HG03066 (cell line): ENCODE measurements around the gene CACHD1.

Source experiments
- ATAC-seq: cut with Tn5 transposase; IDR thresholded peaks from one replicate; pipeline ENCODE4 v1.9.1; 2021; ENCODE audit warnings: low read depth; ENCODE audit not compliant: unreplicated experiment

CACHD1 gene

DNA sequence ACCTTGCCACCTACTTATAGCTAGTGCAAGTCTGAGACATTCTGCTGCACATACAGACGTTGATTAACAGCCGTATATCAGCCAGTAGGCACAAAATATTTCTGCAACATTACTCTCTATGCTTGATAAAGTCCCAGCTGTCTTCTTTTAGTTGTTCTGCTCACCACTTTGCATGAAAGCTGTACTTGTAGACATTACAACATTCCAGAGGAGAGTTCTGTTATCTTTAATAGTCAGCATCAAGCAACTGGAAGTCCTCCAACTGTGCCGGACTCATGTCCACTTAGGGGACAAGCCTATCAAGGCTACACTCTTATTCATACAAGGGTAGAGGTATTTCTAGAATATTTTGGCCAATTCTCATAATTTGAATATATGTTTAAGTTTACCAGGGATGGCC, 50.0 kb downstream of the CACHD1 start:
- ATAC-seq: no peak

DNA sequence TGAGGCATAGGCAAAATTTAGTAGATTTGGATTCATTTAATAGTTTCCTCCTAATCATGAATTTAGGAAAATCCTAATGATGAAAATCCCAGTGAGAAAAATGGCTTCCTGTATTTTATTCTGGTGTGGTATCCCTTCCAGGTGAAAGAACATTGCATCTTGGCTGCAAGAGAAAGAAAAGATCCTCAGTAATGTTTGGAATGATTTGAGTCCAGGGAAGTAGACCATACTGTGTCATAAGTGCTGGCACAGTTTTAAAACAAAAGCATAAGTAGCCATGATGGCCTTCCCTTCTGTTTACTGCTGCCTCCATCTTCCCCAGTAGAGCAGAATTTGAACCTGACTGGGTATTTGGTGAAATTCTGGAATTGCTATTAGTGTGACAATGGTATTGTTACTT, 52.8 kb downstream of the CACHD1 start:
- ATAC-seq: no peak

GRCh38 chr1:64523413-64524337, 53.7 kb downstream of the CACHD1 start:
- no peak for ATAC-seq

- no peak for ATAC-seq
Measured at GRCh38 chr1:64524614-64525013, 54.7 kb downstream of the CACHD1 start.

- ATAC-seq: no peak
Measured at GRCh38 chr1:64525116-64525686, 55.3 kb downstream of the CACHD1 start.

DNA sequence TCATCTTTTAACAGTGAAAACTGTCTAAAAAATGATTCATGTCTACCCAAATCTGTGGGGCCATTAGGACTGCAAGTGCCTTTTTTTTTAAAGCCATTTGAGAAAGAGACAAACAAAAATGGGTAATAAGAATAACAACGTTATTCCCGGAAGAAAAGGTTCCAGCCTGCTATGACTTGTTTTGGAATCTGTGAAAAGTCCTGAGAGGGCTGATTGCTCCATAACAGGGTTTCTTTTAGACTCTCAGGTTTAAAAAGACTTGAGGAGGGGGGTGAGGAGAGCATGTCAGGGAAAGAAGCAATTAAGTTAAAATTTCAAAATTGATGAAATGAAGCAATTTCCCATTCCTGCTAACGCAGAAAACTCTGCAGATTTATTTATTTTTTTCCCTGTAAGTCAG, 56.4 kb downstream of the CACHD1 start:
- no peak for ATAC-seq

GRCh38 chr1:64527165-64527564, 57.2 kb downstream of the CACHD1 start:
- ATAC-seq: no peak

- no peak for ATAC-seq
Measured at GRCh38 chr1:64527786-64528185, 57.9 kb downstream of the CACHD1 start.

DNA sequence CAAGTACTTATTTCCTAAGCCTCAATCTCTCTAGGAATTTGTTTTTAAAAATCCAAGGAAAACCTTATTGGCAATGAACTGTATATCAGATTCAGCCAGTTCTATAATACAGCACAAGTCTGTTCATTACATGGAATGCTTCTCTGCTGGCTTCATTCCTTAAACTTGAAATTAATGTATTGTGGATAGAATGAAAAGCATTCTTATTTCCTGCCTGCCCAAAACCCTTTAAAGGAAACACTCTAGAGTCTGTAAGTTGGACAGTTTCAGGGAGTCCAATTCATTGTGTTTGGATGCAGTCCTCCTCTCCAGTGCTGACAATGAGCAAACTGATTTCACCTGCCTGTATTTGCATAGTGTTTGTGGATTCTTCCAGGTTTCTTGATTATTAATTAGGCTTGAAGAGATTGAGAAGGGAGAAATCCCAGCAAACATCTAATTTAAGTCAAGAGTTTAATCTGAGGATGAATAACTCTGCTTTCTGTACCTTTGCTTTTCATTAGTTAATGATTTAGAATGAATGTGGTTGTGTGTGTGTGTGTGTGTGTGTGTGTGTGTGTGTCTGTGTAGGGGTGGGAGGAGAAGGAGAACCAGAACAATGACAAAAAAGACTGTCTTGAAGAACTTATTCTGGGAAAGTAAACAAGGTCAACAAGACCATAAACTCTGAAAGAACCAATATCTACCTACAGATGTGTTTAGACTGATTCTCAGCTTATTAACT, 61.2 kb downstream of the CACHD1 start:
- no peak for ATAC-seq

DNA sequence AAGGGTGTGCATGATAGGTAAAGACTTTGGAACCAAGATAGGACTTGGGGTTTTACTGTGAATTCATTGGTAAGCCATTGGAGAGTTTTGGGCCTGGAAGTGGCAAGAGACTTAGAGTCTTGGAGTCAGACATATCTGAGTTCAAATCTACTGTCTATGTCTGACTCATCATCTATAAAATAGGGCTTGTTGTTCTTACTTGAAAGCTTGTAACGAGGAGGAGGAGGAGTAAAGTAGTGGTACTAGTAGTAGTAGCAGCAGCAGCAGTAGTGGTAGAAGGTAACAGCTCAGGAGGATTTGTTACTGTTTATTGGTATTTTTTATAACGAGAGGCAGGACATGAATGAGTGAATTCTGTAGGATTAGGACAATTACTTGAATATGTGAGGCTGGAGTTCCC, 62.7 kb downstream of the CACHD1 start:
- no peak for ATAC-seq

DNA sequence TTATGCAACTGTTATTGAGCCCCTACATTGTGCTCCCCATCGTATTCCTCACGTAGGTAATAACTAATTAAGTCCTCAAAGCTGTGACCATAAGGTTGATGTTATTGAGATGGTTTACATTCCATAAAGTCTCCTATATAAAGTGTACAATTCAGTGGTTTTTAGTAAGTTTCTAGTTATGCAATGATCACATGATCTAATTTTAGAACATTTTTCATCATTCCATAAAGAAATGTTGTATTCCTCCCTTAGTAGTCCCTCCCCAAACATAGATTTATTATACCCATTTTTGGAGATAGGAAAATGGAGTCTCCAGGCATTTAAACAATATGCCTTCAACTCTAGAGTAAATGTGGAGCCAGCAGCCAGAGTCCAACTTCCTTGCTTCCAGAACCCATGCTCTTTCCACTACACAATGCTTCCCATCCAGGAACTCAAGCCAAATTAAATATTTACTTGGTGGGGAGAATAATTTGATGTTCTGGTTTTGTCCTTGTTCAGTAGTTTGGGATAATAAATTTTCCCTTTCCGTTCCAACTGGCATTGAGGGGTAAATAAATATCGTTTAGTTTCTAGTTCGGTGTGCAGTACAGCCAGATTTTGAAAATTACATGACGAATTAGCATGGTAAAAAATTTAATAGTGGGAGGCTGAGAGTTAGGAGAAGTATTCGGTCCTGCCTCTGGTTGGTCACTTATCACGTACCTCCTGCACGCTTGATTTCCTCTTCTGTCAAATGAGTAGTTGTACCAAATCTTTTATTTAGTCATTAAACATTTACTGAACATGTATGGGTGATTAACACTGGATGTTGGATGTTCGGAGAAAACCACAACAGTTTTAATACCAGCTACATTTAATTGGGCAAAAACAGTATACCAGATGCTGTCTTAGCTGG, 66.3 kb downstream of the CACHD1 start:
- no peak for ATAC-seq

- ATAC-seq: no peak
Measured at GRCh38 chr1:64536836-64537490, 67.0 kb downstream of the CACHD1 start.

GRCh38 chr1:64537942-64538341, 68.0 kb downstream of the CACHD1 start:
- no peak for ATAC-seq

DNA sequence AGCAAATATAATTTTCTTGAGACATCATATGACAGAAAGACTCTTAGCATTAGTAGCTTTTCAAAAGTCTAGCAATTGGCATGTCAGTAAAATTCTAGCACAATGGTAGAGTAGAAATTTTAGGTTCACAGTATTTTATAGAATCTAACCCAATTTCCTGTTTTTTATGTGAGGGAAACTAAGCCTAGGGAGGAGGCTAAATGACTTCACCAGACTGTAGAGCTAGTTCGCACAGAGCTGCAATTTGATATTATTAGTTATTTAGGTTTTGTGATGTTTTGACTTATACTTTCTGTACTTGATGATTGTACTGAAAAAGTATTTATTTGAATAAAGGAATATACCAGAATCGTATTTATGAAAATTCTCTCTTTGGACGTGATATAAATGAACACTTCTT, 68.5 kb downstream of the CACHD1 start:
- no peak for ATAC-seq

DNA sequence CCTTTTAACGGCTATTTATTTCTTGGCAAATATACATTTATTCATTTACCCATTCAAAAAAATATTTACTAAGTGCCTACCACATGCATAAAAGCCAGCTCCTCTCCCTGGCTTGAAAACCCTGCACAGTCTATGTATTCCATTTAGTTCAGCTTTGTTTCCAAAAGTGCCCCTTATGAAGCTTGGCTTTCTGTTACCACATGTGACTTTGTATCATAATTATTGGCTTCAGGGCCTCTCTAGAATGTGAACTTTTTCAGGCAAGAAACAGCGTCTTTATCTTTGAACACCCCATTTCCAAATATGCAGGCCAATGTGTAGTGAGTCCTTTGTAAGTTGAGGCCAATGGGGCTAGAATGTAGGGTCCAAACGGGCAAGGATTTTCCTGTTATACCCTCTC, 69.4 kb downstream of the CACHD1 start:
- no peak for ATAC-seq

- ATAC-seq: no peak
Measured at GRCh38 chr1:64539781-64540218, 69.9 kb downstream of the CACHD1 start.

GRCh38 chr1:64540265-64540791, 70.4 kb downstream of the CACHD1 start:
- ATAC-seq: no peak

GRCh38 chr1:64542118-64542517, 72.2 kb downstream of the CACHD1 start:
- ATAC-seq: no peak

DNA sequence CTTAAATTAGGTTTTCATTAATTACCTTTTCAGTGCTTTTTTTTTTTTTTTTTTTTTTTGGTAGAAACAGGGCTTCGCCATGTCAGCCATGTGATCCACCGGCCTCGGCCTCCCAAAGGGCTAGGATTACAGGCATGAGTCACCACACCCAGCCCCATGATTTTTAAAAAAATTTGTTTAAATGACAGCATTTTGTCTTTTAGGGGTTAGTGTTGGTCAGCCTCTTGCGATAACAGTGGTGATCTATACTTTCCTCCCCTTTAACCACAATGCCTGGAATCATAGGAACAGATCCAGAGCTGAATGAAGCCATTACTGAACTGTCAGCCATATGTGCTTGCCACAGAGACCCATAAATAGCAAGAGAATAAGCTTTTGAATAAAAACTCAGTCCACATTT, 73.9 kb downstream of the CACHD1 start:
- no peak for ATAC-seq
